Stimulated activated effector memory CD8-positive, alpha-beta T cell treated with anti-CD3 and anti-CD28 coated beads, Interleukin-12 subunit alpha, Interleukin-12 subunit beta, amount 100 ng/mL, for 72 hours (primary cell): Measurements from ENCODE around the gene RBM33.

ENCODE experiments used
- ATAC-seq: fragments of 150-1000 bp; cut with Tn5 transposase; 2 replicates; pipeline ENCODE4 v1.10.0; 2021
- DNase-seq, 2 donors: peaks; one replicate each; pipeline ENCODE4 v3.0.0; 2021 to 2022; ENCODE audit warnings: low spot score in 2 of 2
- H3K27ac Mint-ChIP-seq: one replicate; pipeline ENCODE4 v1.8.0; 2022; ENCODE audit warnings: mild to moderate bottlenecking, mixed read lengths
- H3K36me3 Mint-ChIP-seq: one replicate; pipeline ENCODE4 v1.8.0; 2022; ENCODE audit warnings: mild to moderate bottlenecking, mixed read lengths
- H3K4me1 Mint-ChIP-seq: one replicate; pipeline ENCODE4 v1.8.0; 2022; ENCODE audit warnings: mixed read lengths
- H3K4me3 Mint-ChIP-seq: one replicate; pipeline ENCODE4 v1.8.0; 2022; ENCODE audit warnings: mild to moderate bottlenecking, mixed read lengths
- H3K9me3 Mint-ChIP-seq: one replicate; pipeline ENCODE4 v1.8.0; 2022; ENCODE audit warnings: mixed read lengths

Gene RBM33

GRCh38 chr7:155746188-155746587 is 101.7 kb downstream of the RBM33 start:
- H3K36me3 Mint-ChIP-seq, result peaks cover 83% of the 10 kb centered on the region
- peaks cover 53% of the 10 kb centered on the region for H3K4me1 Mint-ChIP-seq
- H3K9me3 Mint-ChIP-seq, result no peaks in the 10 kb centered on the region
- H3K4me3 Mint-ChIP-seq, result no peak overlapping the region
- DNase-seq, result no peak
- peak; percentile 88 for ATAC-seq
- peak overlapping the region; percentile 18 for H3K27ac Mint-ChIP-seq

GRCh38 chr7:155747209-155747608 is 102.7 kb downstream of the RBM33 start:
- Mint-ChIP-seq H3K36me3 (peaks cover 83% of the 10 kb centered on the region), H3K4me1 (peaks cover 64% of the 10 kb centered on the region), H3K4me3 (no peak overlapping the region), H3K9me3 (no peaks in the 10 kb centered on the region), H3K27ac (no peak overlapping the region)
- no peak for ATAC-seq
- DNase-seq, result no peak

- no peak for ATAC-seq
- DNase-seq, result no peak
- Mint-ChIP-seq H3K4me3 (no peak overlapping the region), H3K36me3 (peaks cover 70% of the 10 kb centered on the region), H3K27ac (peak overlapping the region; percentile 82), H3K9me3 (no peaks in the 10 kb centered on the region), H3K4me1 (peaks cover 82% of the 10 kb centered on the region)
These were observed 105.1 kb downstream of the RBM33 start for GRCh38 chr7:155749578-155749977.

- no peak for DNase-seq
- Mint-ChIP-seq H3K9me3 (no peaks in the 10 kb centered on the region), H3K4me3 (no peak overlapping the region), H3K27ac (no peak overlapping the region), H3K4me1 (peaks cover 79% of the 10 kb centered on the region), H3K36me3 (peaks cover 67% of the 10 kb centered on the region)
- ATAC-seq, result no peak
These were observed 106.0 kb downstream of the RBM33 start for GRCh38 chr7:155750255-155751125.

- no peak for ATAC-seq
- peaks cover 70% of the 10 kb centered on the region for H3K4me1 Mint-ChIP-seq
- H3K36me3 Mint-ChIP-seq, result peaks cover 60% of the 10 kb centered on the region
These were observed 106.9 kb downstream of the RBM33 start for GRCh38 chr7:155751409-155751808.

GRCh38 chr7:155752756-155753445 is 108.4 kb downstream of the RBM33 start:
- Mint-ChIP-seq H3K36me3 (peaks cover 50% of the 10 kb centered on the region), H3K9me3 (no peaks in the 10 kb centered on the region), H3K4me3 (peak overlapping the region; percentile 9), H3K27ac (peak overlapping the region; percentile 59), H3K4me1 (peaks cover 68% of the 10 kb centered on the region)
- ATAC-seq, result no peak
- DNase-seq, result no peak

More at GRCh38 chr7:155751409-155751808, 106.9 kb downstream of the RBM33 start:
- Mint-ChIP-seq H3K4me3 (no peak overlapping the region), H3K27ac (peak overlapping the region; percentile 64), H3K9me3 (no peaks in the 10 kb centered on the region)
- no peak for DNase-seq

GRCh38 chr7:155753446-155753965 is 109.0 kb downstream of the RBM33 start:
- H3K4me1 Mint-ChIP-seq, result peaks cover 62% of the 10 kb centered on the region
- no peak for DNase-seq
- H3K9me3 Mint-ChIP-seq, result no peaks in the 10 kb centered on the region
- peak; percentile 31 for ATAC-seq
- peaks cover 47% of the 10 kb centered on the region for H3K36me3 Mint-ChIP-seq
- H3K4me3 Mint-ChIP-seq, result peak overlapping the region; percentile 9
- H3K27ac Mint-ChIP-seq, result peak overlapping the region; percentile 59

- H3K4me3 Mint-ChIP-seq, result no peak overlapping the region
- ATAC-seq (no peak), DNase-seq (no peak)
- H3K36me3 Mint-ChIP-seq, result peaks cover 47% of the 10 kb centered on the region
- H3K4me1 Mint-ChIP-seq, result peaks cover 56% of the 10 kb centered on the region
- H3K9me3 Mint-ChIP-seq, result no peaks in the 10 kb centered on the region
- H3K27ac Mint-ChIP-seq, result peak overlapping the region; percentile 59
These were observed 109.7 kb downstream of the RBM33 start for GRCh38 chr7:155754165-155754564.

GRCh38 chr7:155755026-155755425 is 110.6 kb downstream of the RBM33 start:
- peaks cover 53% of the 10 kb centered on the region for H3K4me1 Mint-ChIP-seq
- no peak overlapping the region for H3K4me3 Mint-ChIP-seq
- peaks cover 50% of the 10 kb centered on the region for H3K36me3 Mint-ChIP-seq
- no peaks in the 10 kb centered on the region for H3K9me3 Mint-ChIP-seq
- DNase-seq, result no peak
- peak overlapping the region; percentile 59 for H3K27ac Mint-ChIP-seq
- ATAC-seq, result no peak

- Mint-ChIP-seq H3K4me3 (no peak overlapping the region), H3K36me3 (peaks cover 52% of the 10 kb centered on the region), H3K27ac (no peak overlapping the region), H3K4me1 (peaks cover 59% of the 10 kb centered on the region), H3K9me3 (no peaks in the 10 kb centered on the region)
- ATAC-seq (no peak), DNase-seq (no peak)
These were observed 111.9 kb downstream of the RBM33 start for GRCh38 chr7:155756322-155756721.

- ATAC-seq (no peak), DNase-seq (no peak)
- peaks cover 59% of the 10 kb centered on the region for H3K4me1 Mint-ChIP-seq
- no peak overlapping the region for H3K4me3 Mint-ChIP-seq
- H3K27ac Mint-ChIP-seq, result no peak overlapping the region
- peaks cover 52% of the 10 kb centered on the region for H3K36me3 Mint-ChIP-seq
- no peaks in the 10 kb centered on the region for H3K9me3 Mint-ChIP-seq
These were observed 113.9 kb downstream of the RBM33 start for GRCh38 chr7:155758348-155758747.

- peaks cover 60% of the 10 kb centered on the region for H3K36me3 Mint-ChIP-seq
- ATAC-seq (no peak), DNase-seq (no peak)
- H3K4me1 Mint-ChIP-seq, result peaks cover 59% of the 10 kb centered on the region
- H3K4me3 Mint-ChIP-seq, result no peak overlapping the region
- peak overlapping the region; percentile 60 for H3K27ac Mint-ChIP-seq
- no peaks in the 10 kb centered on the region for H3K9me3 Mint-ChIP-seq
These were observed 115.4 kb downstream of the RBM33 start for GRCh38 chr7:155759740-155760430.

- Mint-ChIP-seq H3K27ac (peak overlapping the region; percentile 20), H3K4me3 (no peak overlapping the region), H3K36me3 (peaks cover 67% of the 10 kb centered on the region), H3K4me1 (peaks cover 61% of the 10 kb centered on the region), H3K9me3 (no peaks in the 10 kb centered on the region)
- no peak for DNase-seq
- no peak for ATAC-seq
These were observed 116.7 kb downstream of the RBM33 start for GRCh38 chr7:155761162-155761561.

- no peak overlapping the region for H3K4me3 Mint-ChIP-seq
- no peak for ATAC-seq
- no peaks in the 10 kb centered on the region for H3K9me3 Mint-ChIP-seq
- H3K27ac Mint-ChIP-seq, result peak overlapping the region; percentile 20
- H3K4me1 Mint-ChIP-seq, result peaks cover 61% of the 10 kb centered on the region
- no peak for DNase-seq
- peaks cover 69% of the 10 kb centered on the region for H3K36me3 Mint-ChIP-seq
These were observed 117.6 kb downstream of the RBM33 start for GRCh38 chr7:155762036-155762435.

GRCh38 chr7:155762655-155763054 is 118.2 kb downstream of the RBM33 start:
- ATAC-seq (no peak), DNase-seq (no peak)
- Mint-ChIP-seq H3K36me3 (peaks cover 73% of the 10 kb centered on the region), H3K4me3 (peak overlapping the region; percentile 88), H3K9me3 (no peaks in the 10 kb centered on the region), H3K27ac (peak overlapping the region; percentile 99), H3K4me1 (peaks cover 56% of the 10 kb centered on the region)
